HG02840 (cell line): ENCODE results near the gene HOXA13.

Experiments
- ATAC-seq: cut with Tn5 transposase; IDR thresholded peaks from one replicate; pipeline ENCODE4 v1.9.1; 2021; ENCODE audit warnings: mild to moderate bottlenecking, moderate library complexity, moderate number of reproducible peaks; ENCODE audit not compliant: unreplicated experiment, low FRiP score

Gene HOXA13

GRCh38 chr7:27182861-27183681, 16.8 kb downstream of the HOXA13 start:
- no peak for ATAC-seq

GRCh38 chr7:27182285-27182841, 17.5 kb downstream of the HOXA13 start:
- ATAC-seq = no peak

GRCh38 chr7:27181795-27182275, 18.1 kb downstream of the HOXA13 start:
- ATAC-seq = no peak

- ATAC-seq = no peak
Measured at GRCh38 chr7:27180431-27181420, 19.2 kb downstream of the HOXA13 start.

- ATAC-seq = no peak
Measured at GRCh38 chr7:27179503-27180430, 20.1 kb downstream of the HOXA13 start.

- no peak for ATAC-seq
Measured at GRCh38 chr7:27179030-27179429, 20.9 kb downstream of the HOXA13 start.

- ATAC-seq = no peak
Measured at GRCh38 chr7:27178366-27178765, 21.5 kb downstream of the HOXA13 start.

- ATAC-seq = no peak
Measured at GRCh38 chr7:27177795-27178320, 22.0 kb downstream of the HOXA13 start.

- ATAC-seq = no peak
Measured at GRCh38 chr7:27176962-27177794, 22.7 kb downstream of the HOXA13 start.

GRCh38 chr7:27176524-27176845, 23.4 kb downstream of the HOXA13 start:
- ATAC-seq = no peak

GRCh38 chr7:27175626-27176523, 24.0 kb downstream of the HOXA13 start:
- ATAC-seq = no peak

GRCh38 chr7:27174874-27175625, 24.8 kb downstream of the HOXA13 start:
- ATAC-seq = no peak

- ATAC-seq = no peak
Measured at GRCh38 chr7:27173956-27174873, 25.7 kb downstream of the HOXA13 start, which contains the start of gene HOXA10. TSS of gene HOXA10 (minus strand) at chr7:27174320. CDS start at chr7:27174306, 14 bp downstream.

- ATAC-seq = no peak
Measured at GRCh38 chr7:27173511-27173955, 26.4 kb downstream of the HOXA13 start.

GRCh38 chr7:27172823-27173510, 26.9 kb downstream of the HOXA13 start:
- no peak for ATAC-seq
